HL-60 (cell line): ENCODE data around the gene QRFP.
"Not testable (repeated sequence)": the region's sequence is repeated elsewhere in the genome, so short reads cannot be mapped to it uniquely, and the experiment has no call there.

Experiments used
- DNase-seq, 2 experiments: peaks; one replicate each; pipeline ENCODE4 v3.0.0-alpha.2; 2010 to 2020; ENCODE audit warnings: low read depth in 1 of 2, low spot score in 1 of 2
- H3K27ac ChIP-seq: fragments of 250-450 bp; sonication (Bioruptor Pico); replicated peaks from 2 replicates; pipeline ENCODE4 v1.5.1; 2020; ENCODE audit warnings: mild to moderate bottlenecking, moderate library complexity
- H3K27me3 ChIP-seq: fragments of 250-450 bp; sonication (Bioruptor Pico); 2 replicates; pipeline ENCODE4 v1.5.1; 2021; ENCODE audit warnings: mild to moderate bottlenecking, moderate library complexity; ENCODE audit not compliant: insufficient read depth, poor library complexity, severe bottlenecking
- H3K4me3 ChIP-seq: replicated peaks from 2 replicates; pipeline ENCODE4 v1.5.1; 2011; ENCODE audit warnings: mild to moderate bottlenecking, control low read depth, low read length; ENCODE audit not compliant: insufficient read depth
- GABPA ChIP-seq: IDR thresholded peaks from 2 replicates; pipeline ENCODE4 v1.6.1; 2012; ENCODE audit warnings: low read depth
- POLR2AphosphoS5 ChIP-seq: IDR thresholded peaks from 2 replicates; pipeline ENCODE4 v1.6.1; 2012; ENCODE audit warnings: low read depth
- SPI1 ChIP-seq: IDR thresholded peaks from 2 replicates; pipeline ENCODE4 v1.6.1; 2012; ENCODE audit warnings: low read depth, mild to moderate bottlenecking, borderline replicate concordance
- TF ChIP-seq, protein P1 (sequence below): IDR thresholded peaks from one replicate; pipeline ENCODE4 v1.5.1; 2011; ENCODE audit warnings: low read length, control low read depth, inconsistent platforms; ENCODE audit not compliant: insufficient read depth
- TF ChIP-seq, protein P2 (sequence below): IDR thresholded peaks from 2 replicates; pipeline ENCODE4 v1.6.1; 2012; ENCODE audit warnings: low read depth; ENCODE audit not compliant: insufficient replicate concordance

QRFP gene

DNA sequence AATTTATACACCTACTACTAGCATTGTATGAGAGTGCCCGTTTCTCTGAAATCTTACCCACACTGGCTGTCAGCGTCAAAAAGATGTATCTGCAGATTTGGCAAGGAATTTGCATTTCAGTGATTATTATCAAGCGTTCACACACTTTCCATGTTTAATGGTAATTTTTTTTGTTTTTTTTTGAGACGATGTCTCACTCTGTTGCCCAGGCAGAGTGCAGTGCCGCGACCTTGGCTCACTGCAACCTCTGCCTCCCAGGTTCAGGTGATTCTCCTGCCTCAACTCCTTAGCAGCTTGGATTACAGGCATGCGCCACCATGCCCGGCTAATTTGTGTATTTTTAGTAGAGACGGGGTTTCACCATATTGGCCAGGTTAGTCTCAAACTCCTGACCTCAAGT lies 47.3 kb downstream of the QRFP start:
- Histone ChIP-seq H3K4me3 (no peak overlapping the region), H3K27ac (no peak overlapping the region), H3K27me3 (no peaks in the 10 kb centered on the region)
- no peak for DNase-seq
- TF ChIP-seq, protein P1, sequence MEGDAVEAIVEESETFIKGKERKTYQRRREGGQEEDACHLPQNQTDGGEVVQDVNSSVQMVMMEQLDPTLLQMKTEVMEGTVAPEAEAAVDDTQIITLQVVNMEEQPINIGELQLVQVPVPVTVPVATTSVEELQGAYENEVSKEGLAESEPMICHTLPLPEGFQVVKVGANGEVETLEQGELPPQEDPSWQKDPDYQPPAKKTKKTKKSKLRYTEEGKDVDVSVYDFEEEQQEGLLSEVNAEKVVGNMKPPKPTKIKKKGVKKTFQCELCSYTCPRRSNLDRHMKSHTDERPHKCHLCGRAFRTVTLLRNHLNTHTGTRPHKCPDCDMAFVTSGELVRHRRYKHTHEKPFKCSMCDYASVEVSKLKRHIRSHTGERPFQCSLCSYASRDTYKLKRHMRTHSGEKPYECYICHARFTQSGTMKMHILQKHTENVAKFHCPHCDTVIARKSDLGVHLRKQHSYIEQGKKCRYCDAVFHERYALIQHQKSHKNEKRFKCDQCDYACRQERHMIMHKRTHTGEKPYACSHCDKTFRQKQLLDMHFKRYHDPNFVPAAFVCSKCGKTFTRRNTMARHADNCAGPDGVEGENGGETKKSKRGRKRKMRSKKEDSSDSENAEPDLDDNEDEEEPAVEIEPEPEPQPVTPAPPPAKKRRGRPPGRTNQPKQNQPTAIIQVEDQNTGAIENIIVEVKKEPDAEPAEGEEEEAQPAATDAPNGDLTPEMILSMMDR: no peak
- TF ChIP-seq GABPA (no peak), POLR2AphosphoS5 (no peak), SPI1 (no peak)
- TF ChIP-seq, protein P2, sequence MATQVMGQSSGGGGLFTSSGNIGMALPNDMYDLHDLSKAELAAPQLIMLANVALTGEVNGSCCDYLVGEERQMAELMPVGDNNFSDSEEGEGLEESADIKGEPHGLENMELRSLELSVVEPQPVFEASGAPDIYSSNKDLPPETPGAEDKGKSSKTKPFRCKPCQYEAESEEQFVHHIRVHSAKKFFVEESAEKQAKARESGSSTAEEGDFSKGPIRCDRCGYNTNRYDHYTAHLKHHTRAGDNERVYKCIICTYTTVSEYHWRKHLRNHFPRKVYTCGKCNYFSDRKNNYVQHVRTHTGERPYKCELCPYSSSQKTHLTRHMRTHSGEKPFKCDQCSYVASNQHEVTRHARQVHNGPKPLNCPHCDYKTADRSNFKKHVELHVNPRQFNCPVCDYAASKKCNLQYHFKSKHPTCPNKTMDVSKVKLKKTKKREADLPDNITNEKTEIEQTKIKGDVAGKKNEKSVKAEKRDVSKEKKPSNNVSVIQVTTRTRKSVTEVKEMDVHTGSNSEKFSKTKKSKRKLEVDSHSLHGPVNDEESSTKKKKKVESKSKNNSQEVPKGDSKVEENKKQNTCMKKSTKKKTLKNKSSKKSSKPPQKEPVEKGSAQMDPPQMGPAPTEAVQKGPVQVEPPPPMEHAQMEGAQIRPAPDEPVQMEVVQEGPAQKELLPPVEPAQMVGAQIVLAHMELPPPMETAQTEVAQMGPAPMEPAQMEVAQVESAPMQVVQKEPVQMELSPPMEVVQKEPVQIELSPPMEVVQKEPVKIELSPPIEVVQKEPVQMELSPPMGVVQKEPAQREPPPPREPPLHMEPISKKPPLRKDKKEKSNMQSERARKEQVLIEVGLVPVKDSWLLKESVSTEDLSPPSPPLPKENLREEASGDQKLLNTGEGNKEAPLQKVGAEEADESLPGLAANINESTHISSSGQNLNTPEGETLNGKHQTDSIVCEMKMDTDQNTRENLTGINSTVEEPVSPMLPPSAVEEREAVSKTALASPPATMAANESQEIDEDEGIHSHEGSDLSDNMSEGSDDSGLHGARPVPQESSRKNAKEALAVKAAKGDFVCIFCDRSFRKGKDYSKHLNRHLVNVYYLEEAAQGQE: no peak

DNA sequence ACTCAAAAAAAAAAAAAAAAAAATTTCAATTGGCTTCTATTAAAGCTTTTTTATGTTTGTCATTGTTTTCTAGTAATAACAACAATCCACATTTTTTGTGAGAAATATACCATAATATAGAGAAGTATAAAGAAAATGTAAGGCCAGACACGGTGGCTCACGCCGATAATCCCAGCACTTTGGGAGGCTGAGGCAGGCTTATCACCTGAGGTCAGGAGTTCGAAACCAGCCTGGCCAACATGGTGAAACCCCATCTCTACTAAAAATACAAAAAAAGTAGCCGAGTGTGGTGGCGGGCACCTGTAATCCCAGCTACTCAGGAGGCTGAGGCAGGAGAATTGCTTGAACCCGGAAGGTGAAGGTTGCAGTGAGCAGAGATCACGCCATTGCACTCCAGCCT lies 48.1 kb downstream of the QRFP start:
- DNase-seq, H3K27ac ChIP-seq, H3K4me3 ChIP-seq, H3K27me3 ChIP-seq: not testable (repeated sequence)

DNA sequence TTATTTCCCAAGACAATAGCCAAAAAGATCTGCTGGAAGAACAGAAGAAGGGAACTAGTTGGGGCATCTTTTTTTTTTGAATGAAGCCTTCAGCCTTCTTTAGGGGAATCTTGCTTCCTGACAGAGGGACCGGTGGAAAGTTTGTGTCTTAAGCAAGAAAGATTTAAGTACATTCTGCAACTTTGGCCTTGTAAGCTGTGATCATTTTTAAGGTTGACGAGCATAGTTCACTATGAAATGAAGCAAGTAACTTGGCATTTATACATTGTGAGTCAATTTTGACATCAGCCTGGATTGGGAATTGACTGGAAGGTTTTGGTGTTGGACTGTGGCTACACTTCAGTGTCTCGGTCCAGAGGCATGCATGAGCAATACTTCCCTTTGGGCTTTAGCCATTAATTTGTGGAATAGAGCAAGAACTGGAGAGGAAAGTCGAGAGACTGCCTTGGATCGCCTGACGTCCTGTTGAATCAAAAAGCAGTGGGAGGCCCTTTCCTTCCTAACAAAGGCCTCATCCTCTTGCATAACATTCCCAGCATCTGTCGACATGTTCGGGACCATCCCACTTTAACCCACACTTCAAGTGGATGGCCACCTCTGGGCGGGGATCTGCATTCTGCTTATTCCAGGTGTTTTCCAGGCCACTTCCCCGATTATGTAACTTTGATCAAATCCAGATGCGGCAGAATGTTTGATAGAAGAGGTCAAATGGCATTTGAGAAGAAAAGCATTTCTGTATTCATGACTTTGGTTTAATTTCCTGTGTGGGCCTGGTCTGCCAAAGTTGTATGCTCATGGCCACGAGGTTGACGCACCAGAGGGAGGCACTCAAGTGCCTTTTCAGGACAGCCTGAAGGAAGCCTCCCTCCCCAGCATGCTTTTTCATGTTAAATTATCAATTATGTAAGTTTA lies 49.0 kb downstream of the QRFP start:
- no peak for TF ChIP-seq SPI1
- TF ChIP-seq POLR2AphosphoS5: no peak
- TF ChIP-seq, protein P1: no peak
- TF ChIP-seq, protein P2: no peak
- TF ChIP-seq GABPA: no peak
- H3K27ac ChIP-seq: no peak overlapping the region
- no peaks in the 10 kb centered on the region for H3K27me3 ChIP-seq
- DNase-seq: no peak
- H3K4me3 ChIP-seq: no peak overlapping the region

DNA sequence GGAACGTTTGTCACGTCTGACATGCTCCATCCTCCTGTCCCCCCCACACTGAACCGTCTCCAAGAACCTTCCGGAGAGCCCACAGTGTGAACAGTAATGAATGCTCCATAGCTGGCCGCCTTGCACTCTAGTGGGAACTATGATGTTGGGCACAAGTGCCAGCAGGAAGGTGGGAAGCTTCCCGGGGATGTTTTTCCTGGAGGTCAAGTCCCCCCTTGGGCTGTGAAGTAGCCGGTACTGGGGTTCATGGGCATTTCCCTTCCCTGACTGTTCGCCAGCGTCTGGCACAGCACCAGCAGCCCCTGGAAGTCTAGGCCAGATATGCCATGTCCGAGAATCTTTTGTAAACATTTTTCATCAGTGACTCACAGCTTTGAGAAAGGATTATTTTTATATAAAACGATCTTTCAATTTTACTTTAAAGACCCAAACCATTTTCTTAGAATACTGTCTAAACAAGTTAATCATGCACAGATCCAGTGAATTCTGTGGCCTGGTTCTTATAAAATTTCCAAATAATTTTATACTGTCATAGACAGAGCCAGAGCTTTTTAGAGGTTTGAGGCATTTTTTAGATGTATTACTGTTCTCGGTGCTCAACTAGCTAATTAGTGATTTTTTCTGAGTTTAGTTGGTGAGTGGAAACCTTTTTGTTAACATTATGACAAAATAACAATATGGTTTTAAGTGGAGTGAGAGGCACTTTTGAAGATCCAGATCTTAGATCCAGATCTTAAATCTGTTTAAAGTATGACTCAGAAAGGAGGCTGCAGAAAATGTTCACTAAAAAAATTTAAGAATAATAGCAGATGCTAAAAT lies 49.9 kb downstream of the QRFP start:
- no peak for TF ChIP-seq GABPA
- TF ChIP-seq POLR2AphosphoS5: no peak
- TF ChIP-seq, protein P2: no peak
- TF ChIP-seq, protein P1: no peak
- no peak for TF ChIP-seq SPI1
- no peak for DNase-seq
- Histone ChIP-seq H3K27ac (no peak overlapping the region), H3K27me3 (no peaks in the 10 kb centered on the region), H3K4me3 (no peak overlapping the region)
